Measurements from ENCODE around the gene DIPK1B.

Gene DIPK1B

DNA sequence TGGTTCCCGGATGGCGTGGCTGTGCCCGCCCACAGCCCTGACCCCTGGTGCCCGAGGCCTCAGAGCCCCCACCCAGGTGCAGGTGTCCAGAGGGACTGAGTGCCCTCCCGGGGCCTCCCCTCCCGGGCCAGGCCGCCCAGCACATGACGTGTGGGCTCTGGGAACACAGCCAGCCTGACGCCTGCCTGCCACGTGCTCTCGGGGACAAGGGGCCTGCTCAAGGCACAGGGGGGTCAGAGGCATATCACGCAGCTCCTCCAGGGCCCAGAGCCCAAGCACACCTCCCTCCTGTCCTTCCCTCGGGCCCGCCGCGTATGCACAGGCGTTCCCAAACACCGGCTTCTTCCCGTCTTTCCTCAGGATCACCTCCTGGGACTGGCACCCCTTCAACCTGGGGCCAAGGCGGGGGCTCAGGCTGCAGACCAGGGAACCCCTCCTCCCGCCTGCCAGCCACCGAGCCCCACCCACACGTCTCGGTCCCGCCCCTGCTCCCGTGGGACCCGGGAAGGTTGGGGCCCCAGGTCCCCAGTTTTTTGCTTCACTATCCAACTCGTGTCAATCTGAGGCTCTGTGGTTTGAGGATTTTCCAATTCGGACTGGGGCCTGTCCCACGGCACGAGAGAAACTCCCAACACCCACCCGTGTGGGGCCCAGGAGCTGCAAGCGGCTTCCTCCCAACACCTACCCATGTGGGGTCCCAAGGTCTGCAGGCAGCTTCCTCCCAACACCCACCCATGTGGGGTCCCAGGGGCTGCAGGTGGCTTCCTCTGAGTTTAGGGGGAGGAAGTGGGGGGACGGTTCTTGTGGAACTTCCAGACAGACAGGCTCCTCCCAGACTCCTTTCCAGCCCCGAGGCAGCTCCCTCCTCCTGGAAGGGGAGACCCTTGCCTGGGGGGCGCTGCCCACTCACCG lies 28.9 kb downstream of the DIPK1B start:
- DNase-seq, result no peak

DNA sequence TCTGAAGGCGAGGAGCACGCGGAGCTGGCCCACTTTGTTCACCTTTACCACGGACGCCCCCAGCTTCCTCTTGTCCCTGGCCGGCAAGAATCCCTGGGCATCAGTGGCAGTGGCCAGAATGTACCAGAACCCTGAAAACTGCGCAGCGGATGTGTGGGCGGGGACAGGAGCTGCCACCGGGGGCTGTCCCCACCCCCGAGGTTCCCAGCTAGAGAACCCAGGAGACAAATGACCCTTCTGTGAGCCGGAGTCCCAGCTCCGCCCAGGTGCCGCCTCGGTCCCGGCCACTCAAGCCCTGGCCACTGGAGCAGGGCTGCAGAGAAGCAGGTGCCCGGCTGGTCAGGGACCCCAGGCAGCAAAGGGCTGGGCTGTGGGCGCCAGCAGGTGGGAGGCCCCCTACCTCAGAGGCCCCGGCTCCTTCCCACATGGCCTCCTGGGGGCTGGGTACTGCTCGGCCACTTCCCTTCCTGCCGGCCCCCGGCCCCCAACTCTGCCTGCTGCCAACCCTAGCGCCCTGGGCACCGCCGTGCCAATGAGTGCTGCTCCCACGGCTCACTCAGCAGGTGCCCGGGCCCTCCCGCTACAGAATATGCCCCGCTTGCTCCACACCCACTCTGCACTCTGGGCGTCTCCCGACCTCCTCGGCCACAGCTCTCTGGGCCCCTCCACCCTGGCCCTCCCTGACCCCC lies 29.7 kb downstream of the DIPK1B start:
- no peak for DNase-seq

DNA sequence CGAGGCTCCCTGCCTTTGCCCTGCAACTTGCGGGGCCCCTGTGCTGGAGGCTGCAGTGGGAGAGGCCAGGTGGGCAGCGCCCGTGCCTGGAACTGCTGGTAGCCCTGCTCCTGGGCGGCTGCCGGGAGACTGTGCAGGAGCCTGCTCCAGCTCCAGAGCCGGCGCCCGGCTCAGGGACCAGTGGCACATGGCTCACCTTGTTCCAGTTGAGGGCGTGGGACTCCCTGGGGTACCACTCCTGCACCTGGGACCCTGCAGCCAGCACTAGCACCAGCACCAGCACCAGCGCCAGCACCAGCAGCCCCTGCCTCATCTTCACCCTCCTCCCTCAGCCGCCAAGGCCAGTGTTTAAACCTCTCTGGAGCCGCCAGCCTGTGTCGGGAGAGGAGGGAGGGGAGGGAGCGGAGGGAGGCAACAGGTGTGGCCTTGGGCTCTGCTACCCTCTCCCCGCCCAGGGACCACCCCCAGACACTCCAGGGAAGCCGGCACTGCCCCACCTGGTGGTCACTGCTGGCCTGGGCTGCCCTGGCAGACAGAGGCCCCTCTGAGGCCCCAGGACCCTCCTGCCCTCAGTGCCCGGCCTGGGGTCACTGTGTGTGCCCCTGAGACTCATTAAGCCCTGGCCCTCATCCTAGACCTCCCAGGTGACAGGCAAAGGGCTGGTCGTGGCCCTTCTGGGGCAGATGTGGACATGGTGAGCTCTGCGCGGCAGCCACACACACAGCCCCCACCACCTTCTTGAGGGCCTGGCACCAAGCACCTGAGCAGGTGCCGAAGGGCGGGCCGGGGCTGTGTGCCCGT lies 30.4 kb downstream of the DIPK1B start, which contains the start of gene LCN10:
Gene LCN10 (minus strand): TSS at position 350 of the 801 bp plus-strand sequence. CDS start 37 bp downstream, at position 313.
- no peak for DNase-seq

DNA sequence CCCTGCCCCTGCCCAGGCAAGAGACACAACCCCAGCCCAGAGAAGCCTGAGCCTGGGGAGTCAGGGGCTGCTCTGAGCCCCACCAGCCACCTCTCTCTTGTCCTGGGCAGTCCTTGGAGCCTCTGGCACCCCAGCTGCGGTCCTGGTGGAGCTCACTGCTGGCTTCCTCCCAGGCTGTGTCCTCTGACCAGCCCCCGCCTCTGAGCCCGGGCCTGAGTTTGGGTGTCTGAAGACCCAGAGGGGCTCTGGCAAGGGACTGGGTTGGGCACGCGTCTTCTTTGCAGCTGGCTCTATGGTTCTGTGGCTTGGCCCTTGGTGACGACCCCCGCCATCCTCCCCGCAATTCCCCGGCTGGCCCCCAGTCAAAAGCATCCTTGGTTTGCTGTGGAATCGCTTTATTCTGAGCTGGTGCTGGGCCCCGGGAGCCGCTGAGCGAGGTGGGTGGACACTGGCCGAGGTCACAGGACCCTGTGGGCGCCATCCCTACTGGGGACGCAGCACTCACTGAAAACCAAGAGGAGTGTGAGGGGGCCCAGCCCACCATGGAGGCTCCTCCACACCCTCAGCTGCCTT lies 31.4 kb downstream of the DIPK1B start:
- DNase-seq, result no peak

DNA sequence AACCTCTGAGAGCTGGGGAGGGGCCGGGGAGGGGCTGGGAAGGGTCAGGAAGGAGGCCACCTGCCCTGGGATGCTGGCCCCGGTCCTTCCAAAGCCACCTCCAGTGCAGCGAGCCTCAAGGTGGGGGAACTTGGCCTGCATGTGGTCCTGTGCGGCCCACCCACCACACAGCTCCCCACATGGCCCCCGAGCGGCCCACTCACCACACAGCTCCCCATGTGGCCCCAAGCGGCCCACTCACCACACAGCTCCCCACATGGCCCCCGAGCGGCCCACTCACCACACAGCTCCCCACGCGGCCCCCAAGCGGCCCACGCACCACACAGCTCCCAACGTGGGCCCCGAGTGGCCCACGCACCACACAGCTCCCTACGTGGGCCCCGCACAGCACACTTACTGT lies 32.4 kb downstream of the DIPK1B start:
- DNase-seq, result no peak

DNA sequence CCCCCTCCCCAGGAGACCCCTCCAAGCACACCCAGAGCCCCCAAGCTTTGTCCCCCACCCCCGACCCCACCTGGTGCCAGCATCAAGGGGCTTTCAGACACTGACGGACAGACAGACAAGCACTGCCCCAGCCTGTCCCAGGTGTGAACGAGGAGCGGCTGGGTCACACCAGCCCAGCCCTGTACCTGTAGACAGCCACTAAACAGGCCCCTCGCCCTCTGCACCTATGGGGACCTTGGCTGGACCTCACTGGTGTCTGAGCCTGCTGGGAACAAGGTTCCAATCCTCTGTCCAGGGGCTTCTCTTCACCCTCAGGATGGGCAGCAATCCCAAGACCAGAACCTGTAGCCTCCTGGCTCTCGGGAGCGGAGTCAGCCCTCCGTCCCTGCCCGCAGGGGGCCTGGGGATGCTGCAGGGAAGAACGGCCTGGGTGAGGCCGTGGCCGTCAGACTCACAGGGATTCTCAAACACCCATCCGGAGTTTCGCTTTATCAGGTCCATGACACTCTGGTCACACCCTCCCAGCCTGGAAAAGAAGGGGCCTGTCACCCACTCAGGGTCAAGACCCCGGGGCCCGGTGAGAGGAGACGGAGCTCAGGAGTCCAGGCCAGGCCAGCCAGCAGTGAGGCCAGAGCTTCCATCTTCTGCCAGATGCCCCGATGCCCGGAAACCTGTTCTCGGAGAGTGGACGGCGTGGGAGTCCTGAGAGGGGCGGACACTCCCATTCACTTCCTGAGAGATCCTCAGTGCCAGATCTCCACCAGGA lies 33.2 kb downstream of the DIPK1B start:
- no peak for DNase-seq

DNA sequence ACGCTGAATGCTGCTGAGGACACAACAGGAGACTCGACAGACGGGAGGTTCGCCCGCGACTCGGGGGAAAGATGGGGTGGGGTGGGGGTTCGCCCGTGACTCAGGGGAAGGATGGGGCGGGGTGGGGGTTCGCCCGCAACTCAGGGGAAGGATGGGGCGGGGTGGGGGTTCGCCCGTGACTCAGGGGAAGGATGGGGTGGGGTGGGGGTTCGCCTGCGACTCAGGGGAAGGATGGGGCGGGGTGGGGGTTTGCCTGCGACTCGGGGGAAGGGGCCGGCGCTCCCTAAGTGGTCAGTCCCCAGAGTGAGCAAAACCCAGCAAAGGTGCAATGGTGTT lies 33.8 kb downstream of the DIPK1B start:
- DNase-seq, result no peak

DNA sequence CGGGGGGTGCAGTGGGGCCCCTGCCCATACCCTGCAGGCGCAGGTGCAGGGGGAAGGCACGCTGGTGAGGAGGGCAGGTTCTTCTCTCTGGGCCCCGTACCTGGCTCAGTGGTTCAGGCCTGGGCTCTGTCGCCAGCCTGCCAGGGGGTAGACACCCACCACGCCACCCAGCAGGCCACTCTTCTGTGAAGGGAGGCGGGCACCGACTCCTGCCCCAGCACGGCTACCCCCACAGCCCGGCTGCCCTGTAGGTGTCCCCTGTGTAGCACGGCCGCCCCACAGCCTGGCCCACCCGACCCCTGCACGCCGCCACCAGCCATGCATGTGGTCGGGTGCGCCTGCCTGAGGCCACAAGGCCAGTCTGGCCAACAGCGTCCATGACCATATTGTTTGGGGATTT lies 34.2 kb downstream of the DIPK1B start:
- DNase-seq, result no peak

DNA sequence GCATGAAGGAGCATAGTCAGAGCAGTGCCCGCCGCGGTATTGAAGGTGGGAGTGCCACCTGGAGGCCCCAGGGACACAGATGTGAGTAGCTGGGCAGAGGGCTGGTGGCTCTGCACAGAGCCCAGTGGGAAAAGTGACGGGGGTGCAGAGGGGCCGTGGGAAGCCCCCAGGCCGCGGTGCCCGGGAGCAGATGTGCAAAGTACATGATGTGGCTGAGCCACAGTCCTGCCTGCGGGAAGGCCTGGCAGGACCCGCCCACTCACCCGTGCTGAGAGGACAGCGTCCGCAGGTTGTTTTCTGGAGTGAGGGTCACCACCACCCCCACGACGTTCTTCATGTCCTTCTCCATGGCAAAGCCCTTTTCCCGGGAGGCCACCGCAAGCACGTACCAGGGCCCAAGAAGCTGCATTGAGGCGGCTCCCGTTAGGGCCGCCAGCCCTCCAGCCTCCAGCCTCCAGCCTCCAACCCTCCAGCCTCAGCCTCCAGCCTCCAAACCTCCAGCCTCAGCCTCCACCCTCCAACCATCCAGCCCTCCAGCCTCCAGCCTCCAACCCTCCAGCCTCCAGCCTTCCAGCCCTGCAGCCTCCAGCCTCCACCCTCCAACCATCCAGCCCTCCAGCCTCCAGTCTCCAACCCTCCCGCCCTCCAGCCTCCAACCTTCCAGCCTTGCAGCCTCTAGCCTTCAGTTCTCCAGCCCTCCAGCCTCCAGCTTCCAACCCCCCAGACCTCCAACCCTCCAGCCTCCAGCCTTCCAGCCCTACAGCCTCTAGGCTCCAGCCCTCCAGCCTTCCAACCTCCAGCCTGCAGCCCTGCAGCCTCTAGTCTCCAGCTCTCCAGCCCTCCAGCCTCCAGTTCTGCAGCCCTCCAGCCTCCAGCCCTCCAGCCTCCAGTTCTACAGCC lies 35.0 kb downstream of the DIPK1B start:
- no peak for DNase-seq

DNA sequence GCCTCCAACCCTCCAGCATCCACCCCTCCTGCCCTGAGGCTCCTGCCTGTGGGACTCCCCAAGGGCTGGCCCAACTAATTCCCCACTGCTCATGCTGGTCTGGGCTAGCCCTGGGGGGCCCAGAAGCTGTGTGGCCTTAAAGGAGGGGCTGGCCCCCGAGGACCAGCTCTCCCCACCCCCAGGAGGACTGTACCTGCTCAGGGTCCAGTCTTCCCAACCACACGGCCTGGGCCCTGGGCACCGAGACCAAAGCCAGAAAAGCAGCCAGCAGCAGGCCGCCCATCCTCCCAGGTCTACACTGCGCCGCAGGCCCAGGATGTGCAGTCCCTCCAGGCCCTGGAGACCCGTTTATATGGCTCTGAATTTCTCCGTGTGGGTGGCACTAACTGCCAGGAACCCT lies 35.8 kb downstream of the DIPK1B start, which contains the start of gene LCN6:
Gene LCN6 (minus strand): TSS at position 325 of the 400 bp plus-strand sequence. CDS start 42 bp downstream, at position 283.
- no peak for DNase-seq

DNA sequence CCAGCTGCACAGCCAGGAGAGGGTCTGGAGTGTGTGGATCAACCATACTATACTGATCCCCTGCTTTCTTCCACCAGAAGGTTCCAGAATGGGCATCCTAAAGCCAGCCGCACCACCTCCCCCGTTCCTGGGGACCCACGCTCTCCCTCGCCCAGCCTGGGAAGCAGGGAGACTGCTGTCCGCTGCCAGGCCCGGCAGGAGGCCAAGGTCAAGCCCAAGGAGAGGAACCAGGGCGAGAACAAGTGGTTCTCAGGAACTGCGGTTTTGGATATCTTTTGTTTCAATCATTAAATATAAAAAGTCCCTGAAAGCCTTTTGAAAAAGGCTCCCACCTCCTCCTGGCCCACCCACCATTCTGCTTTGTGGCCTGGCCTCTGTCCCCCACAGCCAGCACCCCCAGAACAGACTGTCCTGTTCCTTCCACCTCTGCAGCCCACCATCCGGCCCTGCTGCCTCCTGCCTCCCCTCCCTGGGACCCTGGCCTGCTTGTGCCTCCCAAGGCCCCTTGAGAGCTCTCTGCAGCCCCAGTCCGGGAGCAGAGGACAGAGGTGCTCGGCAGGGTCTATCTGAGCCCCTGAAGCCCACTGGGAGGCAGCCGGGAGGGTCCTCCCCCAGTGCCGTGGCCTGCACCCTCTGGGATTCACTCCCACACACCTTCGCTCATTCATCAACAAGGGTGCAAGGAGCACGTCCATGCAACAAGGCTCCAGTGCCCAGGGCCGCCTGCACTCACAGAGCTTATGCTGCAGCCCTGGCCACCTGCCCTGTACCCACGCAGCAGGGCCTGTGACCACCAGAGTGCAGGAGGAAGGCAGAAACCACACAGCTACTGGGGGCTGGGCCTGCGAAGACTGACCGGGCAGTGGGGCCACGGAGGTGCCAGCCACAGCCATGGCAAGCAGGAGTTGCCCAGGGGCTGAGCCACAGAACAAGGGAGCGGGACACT lies 36.6 kb downstream of the DIPK1B start:
- DNase-seq, result no peak

DNA sequence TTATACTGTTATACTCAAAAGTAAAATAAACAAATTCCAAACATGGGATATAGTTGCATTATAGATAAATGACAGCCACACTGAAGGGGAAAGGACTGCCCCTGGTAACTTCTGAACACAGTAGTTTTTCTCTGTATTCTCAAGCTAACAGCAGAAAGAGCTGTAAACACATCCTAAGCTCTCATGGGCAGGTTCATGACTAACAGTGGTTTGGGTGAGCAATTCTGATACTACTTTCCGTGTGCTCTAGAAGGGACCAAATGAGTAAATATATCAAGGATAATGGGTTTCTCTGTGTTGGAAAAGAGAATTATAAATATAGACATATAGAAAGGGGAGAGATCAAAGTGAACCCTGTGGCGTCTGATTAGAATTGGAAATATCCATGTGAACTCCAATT lies 38.2 kb downstream of the DIPK1B start:
- no peak for DNase-seq

DNA sequence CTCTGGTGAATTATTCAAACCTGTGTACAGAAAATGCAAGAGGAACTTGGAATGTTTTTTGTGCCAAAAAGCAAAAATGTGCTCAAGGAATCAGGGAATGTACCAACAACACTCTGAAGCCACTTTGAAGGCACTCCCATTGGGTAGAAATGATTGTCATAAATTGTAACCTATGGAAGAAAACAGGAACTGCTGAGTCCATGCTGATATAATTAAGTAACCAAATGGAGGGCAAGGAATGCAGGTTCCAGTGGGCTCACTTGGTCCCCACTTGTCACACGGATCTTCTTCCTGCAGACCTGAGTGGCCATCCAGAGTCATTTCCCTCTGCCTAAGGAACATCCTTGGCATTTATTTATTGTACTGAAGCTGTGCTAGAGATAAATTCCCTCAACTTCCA lies 38.9 kb downstream of the DIPK1B start:
- DNase-seq, result no peak

DNA sequence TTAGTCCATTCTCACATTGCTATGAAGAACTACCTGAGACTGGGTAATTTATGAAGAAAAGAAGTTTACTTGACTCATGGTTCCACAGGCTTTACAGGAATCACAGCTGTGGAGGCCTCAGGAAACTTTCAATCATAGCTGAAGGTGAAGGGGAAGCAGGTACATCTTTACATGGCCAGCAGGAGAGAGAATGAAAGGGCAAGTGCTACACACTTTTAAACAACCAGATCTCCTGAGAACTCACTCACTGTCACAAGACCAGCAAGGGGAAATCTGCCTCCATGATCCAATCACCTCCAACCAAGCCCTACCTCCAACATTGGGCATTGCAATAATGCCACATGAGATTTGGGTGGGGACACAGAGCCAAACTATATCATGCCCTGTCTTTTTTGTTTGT lies 39.4 kb downstream of the DIPK1B start:
- DNase-seq, result no peak

DNA sequence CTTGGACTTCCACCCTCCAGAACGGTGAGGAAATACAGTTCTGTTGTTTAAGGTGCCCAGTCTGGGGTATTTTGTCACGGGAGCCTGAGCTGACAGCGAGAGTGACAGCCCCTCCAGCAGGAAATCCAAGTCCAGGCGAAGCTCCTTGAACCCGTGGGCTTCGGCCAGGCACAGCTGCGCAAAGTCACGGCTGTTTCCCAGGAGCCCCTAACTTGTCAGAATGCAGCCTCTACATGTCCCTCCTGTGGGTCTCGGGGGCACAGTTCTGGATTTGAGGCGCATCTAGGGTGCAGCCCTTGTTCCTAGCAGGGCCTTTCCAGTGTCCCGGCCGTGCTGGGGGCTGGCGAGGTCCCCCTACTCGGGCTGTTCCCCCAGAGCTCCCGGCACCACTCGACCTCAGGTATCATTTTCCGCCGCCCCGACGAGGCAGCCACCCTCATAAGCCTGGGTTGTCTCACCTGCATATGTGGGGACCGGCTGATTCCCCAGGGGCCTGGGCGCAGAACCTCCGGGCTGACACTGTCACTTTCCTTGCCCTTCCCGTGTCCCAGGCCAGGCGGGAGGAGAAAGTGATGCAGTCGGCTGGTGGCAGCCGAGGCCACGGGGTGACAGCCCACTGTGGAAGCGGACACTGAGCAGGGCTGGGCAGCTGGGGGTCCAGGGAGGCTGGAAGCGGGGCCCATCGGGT lies 41.1 kb downstream of the DIPK1B start:
- no peak for DNase-seq

DNA sequence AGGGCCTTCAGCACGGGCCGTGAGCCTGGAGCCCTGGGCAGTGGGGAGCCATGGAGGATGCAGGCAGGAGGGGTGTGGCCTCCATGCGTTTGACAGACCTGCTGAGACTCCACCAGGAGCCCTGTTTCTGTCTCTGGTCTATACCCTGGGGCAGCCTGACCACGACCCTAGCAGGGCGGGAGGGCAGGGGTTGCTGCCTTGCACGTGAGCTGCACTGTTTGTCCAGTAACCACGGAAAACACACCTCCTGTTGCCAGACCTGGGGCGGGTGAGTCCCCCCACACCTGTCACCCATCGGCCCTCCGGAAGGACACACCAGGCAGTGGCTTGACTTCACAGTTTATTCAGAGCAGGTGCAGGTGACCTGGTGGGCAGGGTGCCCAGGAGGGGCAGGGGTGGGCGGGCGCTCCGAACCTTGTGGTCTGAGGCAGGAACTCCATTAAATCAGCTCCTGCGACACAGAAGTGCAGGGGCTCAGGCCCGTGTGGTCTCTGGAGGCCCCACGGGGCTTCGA lies 41.7 kb downstream of the DIPK1B start:
- no peak for DNase-seq

DNA sequence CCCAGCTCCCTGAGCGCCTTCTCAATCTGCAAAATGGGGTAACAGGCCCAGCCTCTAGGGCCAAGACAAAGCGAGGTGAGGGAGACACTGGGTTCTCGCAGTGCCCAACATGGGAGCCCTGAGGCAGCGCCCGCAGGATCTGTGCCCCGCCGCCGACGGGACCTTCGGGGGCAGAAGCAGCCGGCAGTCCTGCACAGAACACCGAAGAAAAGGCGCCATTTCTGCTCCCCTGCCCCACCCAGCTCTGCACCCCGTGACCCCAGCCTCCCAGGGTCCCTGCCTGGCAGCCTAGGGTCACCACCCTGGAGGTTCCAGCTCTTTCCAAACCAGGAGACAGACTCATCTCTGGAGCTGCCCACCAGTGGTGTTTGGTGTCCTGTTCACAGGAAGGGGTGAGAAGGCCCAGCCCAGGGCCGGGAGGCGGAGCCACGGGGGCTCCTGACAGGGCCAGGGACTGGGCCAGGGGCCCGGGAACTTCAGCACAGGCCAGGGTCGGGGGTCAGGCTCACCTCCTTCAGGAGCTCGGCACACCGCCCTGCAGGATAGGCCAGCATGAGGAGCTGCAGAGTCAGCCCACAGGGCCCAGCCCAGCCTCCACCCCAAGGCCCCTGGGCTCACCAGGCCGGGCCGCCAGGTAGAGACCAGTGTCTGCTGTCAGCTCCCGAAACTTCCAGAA lies 42.4 kb downstream of the DIPK1B start:
- no peak for DNase-seq

Data from cortex of kidney (tissue), 1 donor.